ENCODE data around the gene TRMT2B. TPM values are rescaled to one million over a fixed set of nuclear protein-coding genes. Genes with fewer than 3 reads are reported as not detected.

Gene TRMT2B
- polyA plus RNA-seq, 3 donors = 10.5 to 13.3 (median 13.0) TPM

- Histone ChIP-seq H3K27ac (ENCODE audit: low read depth in 1 of 2, low read length in 2 of 2) (no peak overlapping the region), H4K20me1 (ENCODE audit: insufficient read depth, low read length) (no peaks in the 10 kb centered on the region), H3K36me3 (replicated peaks in 1 of 2; ENCODE audit: control insufficient read depth in 1 of 2, insufficient read depth in 2 of 2, low read length in 2 of 2) (no peaks in the 10 kb centered on the region), H3K4me3 (replicated peaks in 1 of 3; ENCODE audit: low read depth in 2 of 3, low read length in 3 of 3) (no peak overlapping the region), H3K9me3 (replicated peaks in 1 of 2; ENCODE audit: control insufficient read depth in 1 of 2, insufficient read depth in 1 of 2, low read length in 2 of 2) (no peaks in the 10 kb centered on the region), H3K4me1 (ENCODE audit: control insufficient read depth in 1 of 2, insufficient read depth in 2 of 2, low read length in 2 of 2) (no peaks in the 10 kb centered on the region), H2AFZ (ENCODE audit: insufficient read depth, low read depth, low read length, poor library complexity, severe bottlenecking) (no peak overlapping the region), H3K79me2 (ENCODE audit: insufficient read depth, low read length) (no peaks in the 10 kb centered on the region), H3K27me3 (ENCODE audit: control insufficient read depth in 2 of 2, insufficient read depth in 2 of 2, low read length in 2 of 2) (no peaks in the 10 kb centered on the region), H3K4me2 (replicated peaks; ENCODE audit: extremely low read depth, low read length, poor library complexity, severe bottlenecking) (no peak overlapping the region), H3K9ac (ENCODE audit: insufficient read depth, low read length, poor library complexity, severe bottlenecking) (no peak overlapping the region)
- H3K4me3 Mint-ChIP-seq = no peak overlapping the region
- H3K27me3 Mint-ChIP-seq (ENCODE audit: low read depth in 3 of 3) = no peaks in the 10 kb centered on the region
- H3K27ac Mint-ChIP-seq = no peak overlapping the region
- intact Hi-C loops (cut with micrococcal nuclease) = no loop called here
- TF ChIP-seq, protein P1, sequence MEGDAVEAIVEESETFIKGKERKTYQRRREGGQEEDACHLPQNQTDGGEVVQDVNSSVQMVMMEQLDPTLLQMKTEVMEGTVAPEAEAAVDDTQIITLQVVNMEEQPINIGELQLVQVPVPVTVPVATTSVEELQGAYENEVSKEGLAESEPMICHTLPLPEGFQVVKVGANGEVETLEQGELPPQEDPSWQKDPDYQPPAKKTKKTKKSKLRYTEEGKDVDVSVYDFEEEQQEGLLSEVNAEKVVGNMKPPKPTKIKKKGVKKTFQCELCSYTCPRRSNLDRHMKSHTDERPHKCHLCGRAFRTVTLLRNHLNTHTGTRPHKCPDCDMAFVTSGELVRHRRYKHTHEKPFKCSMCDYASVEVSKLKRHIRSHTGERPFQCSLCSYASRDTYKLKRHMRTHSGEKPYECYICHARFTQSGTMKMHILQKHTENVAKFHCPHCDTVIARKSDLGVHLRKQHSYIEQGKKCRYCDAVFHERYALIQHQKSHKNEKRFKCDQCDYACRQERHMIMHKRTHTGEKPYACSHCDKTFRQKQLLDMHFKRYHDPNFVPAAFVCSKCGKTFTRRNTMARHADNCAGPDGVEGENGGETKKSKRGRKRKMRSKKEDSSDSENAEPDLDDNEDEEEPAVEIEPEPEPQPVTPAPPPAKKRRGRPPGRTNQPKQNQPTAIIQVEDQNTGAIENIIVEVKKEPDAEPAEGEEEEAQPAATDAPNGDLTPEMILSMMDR (IDR thresholded peaks at IDR 0.05) = no peak
- no peak for DNase-seq
- H3K36me3 Mint-ChIP-seq = no peaks in the 10 kb centered on the region
- WGBS (ENCODE audit: insufficient coverage) = 100% methylated on average over 4 of the region's 5 CpGs
- no peaks in the 10 kb centered on the region for H3K9me3 Mint-ChIP-seq
- peaks cover 9% of the 10 kb centered on the region for H3K4me1 Mint-ChIP-seq
Observed at GRCh38 chrX:100995469-100995868, 56.4 kb downstream of the TRMT2B start.

- intact Hi-C loops (cut with micrococcal nuclease) = no loop called here
- Histone ChIP-seq H3K9ac (ENCODE audit: insufficient read depth, low read length, poor library complexity, severe bottlenecking) (no peak overlapping the region), H3K4me2 (replicated peaks; ENCODE audit: extremely low read depth, low read length, poor library complexity, severe bottlenecking) (no peak overlapping the region), H3K9me3 (replicated peaks in 1 of 2; ENCODE audit: control insufficient read depth in 1 of 2, insufficient read depth in 1 of 2, low read length in 2 of 2) (no peaks in the 10 kb centered on the region), H3K36me3 (replicated peaks in 1 of 2; ENCODE audit: control insufficient read depth in 1 of 2, insufficient read depth in 2 of 2, low read length in 2 of 2) (no peaks in the 10 kb centered on the region), H3K27ac (ENCODE audit: low read depth in 1 of 2, low read length in 2 of 2) (no peak overlapping the region), H4K20me1 (ENCODE audit: insufficient read depth, low read length) (no peaks in the 10 kb centered on the region), H2AFZ (ENCODE audit: insufficient read depth, low read depth, low read length, poor library complexity, severe bottlenecking) (no peak overlapping the region), H3K4me3 (replicated peaks in 1 of 3; ENCODE audit: low read depth in 2 of 3, low read length in 3 of 3) (no peak overlapping the region), H3K79me2 (ENCODE audit: insufficient read depth, low read length) (no peaks in the 10 kb centered on the region), H3K27me3 (ENCODE audit: control insufficient read depth in 2 of 2, insufficient read depth in 2 of 2, low read length in 2 of 2) (no peaks in the 10 kb centered on the region), H3K4me1 (ENCODE audit: control insufficient read depth in 1 of 2, insufficient read depth in 2 of 2, low read length in 2 of 2) (no peaks in the 10 kb centered on the region)
- WGBS (ENCODE audit: insufficient coverage) = no CpG with 5 or more reads among the region's 5 CpGs
- no peaks in the 10 kb centered on the region for H3K27me3 Mint-ChIP-seq (ENCODE audit: low read depth in 3 of 3)
- H3K27ac Mint-ChIP-seq = peak overlapping the region in 1 of 7 donors; percentile 4
- no peak overlapping the region for H3K4me3 Mint-ChIP-seq
- TF ChIP-seq, protein P1 (IDR thresholded peaks at IDR 0.05) = no peak
- peak in 1 of 3 donors; percentile 5 for DNase-seq
- H3K36me3 Mint-ChIP-seq = no peaks in the 10 kb centered on the region
- peaks cover 12% of the 10 kb centered on the region for H3K4me1 Mint-ChIP-seq
- peaks cover 0 to 1% (median 0%) of the 10 kb centered on the region in 7 donors for H3K9me3 Mint-ChIP-seq
Observed at GRCh38 chrX:100994352-100995281, 57.3 kb downstream of the TRMT2B start.

Measured in CD14-positive monocyte (primary cell).